GM21390 (cell line): ENCODE data around the gene TMEM245.
"Not testable (repeated sequence)": the region's sequence is repeated elsewhere in the genome, so short reads cannot be mapped to it uniquely, and the experiment has no call there.

Experiments used
- ATAC-seq: cut with Tn5 transposase; IDR thresholded peaks from one replicate; pipeline ENCODE4 v1.9.1; 2021; ENCODE audit not compliant: unreplicated experiment

The TMEM245 gene

DNA sequence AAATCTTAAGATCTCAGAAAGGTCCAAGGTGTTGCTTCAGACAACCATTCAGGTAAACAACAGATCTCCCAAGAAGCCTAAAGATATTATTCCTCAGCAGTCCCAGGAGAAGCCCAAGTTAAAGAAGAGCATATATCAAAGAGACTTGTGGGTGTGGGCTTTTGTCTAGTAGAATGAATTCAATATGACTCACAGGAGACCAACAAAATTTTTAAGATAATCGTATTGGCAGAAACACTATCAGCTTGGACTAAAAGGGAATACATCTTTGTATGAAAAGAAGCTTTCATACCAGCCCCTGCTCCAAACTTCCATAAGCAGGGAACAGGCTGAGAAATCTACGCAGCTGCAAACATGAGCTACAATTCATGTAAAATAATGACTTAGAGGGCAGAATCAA lies 116.6 kb downstream of the TMEM245 start:
- no peak for ATAC-seq

DNA sequence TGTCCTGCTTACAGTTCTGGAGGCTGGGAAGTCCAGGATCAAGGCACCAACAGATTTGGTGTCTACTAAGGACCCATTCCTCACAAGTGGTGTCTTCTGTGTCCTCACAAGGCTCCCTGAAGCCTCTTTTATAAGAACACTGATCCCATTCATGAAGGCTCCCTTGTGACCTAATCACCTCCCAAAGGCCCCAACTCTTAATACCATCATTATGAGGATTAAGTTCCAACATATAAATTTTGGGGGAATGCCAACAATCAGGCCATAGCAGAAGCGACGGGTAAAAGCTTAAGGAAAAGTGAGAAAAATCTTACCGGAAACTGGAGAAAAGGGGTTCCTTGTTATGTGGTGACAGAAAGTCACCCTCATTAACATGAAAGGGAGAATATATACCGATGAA lies 117.6 kb downstream of the TMEM245 start:
- no peak for ATAC-seq

DNA sequence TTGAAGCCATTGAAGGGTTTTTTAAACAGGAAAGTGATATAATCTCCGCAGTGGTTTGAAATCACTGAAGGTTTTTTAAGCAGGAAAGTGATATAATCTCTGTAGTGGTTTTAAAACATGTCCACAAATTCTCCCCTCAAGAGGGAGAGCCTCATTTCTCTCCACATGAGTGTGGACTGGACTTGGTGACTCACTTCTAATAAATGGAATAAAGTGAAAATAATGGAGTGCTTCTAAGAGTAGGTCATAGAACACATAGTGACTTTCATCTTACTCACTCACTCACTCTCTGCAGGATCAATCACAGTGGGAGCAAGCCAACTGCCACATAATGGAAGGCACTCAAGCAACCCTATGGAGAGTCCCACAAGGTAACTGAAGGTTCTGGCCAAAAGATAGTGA lies 118.5 kb downstream of the TMEM245 start:
- ATAC-seq, result no peak

DNA sequence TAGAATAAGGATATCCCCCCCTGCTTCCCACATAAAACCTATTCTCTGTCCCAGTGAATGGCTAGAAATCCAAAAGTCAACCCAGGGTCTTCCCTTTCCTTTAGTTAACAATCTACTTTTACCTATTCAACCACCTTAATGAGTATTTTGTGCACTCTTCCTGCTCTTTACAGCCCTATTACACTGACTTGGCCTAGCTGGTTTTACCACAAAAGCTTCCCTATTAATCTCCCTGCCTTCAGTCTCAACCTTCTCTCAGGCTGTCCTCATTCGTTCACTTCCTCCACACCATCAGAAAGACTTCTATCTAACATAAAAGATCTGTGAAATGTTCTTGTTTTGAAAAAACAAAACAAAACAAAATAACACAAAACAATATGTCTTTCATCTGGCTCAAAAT lies 122.6 kb downstream of the TMEM245 start:
- no peak for ATAC-seq

DNA sequence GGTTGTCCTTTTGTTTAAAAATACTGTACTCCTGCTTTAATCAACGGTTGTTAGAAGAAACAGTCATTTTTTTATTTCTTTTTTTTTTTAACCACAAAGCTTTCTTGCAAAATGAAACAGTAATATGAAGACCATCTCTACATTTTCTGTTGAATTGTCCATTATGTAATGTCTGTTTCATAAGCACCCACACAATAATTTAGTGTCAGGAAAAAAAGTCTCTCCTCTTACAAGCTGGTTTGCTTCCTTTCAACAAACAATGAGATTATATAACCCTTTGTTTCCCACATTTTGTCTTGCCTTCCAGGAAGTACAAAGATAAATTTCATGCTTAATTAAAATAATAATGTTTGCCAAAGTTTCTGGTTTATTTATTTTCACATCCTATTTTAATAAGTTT lies 123.1 kb downstream of the TMEM245 start:
- no peak for ATAC-seq

DNA sequence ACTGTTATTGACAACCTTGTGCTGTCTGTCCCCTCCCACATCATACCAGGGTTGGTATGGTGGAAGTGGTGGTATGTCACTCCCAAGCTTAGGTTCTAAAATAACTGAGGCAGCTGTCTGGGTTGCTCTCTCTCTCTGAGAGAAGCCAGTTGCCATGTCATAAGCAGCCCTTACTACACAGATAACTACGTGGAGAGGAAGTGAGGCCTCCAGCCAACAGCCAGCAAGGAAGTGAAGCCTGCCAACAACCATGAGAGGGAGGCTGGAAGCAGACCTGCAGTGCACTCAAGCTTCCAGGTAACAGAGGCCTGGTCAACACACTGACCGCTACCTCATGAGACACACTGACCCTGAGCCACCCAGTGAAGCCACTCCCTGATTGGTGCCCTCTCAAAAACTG lies 125.1 kb downstream of the TMEM245 start:
- peak; percentile 95 for ATAC-seq

DNA sequence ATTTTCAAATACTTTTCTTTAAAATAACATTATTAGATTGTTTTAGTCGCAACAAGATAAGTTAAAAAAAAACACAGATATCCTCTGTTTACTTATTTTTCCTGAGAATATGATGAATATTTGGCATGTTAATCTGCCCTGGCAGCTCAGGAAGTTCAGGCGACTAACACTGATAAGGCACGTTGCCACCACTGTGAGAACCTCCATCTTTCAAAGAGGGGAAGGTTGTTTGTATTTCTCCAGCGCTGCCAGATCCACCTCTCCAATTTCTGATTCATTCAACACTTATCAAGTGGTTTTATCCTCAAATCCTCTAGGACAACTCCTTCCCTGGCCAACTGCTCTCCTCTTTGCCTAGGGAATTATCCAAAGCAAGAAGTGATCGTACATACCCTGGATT lies 128.3 kb downstream of the TMEM245 start:
- ATAC-seq, result no peak

DNA sequence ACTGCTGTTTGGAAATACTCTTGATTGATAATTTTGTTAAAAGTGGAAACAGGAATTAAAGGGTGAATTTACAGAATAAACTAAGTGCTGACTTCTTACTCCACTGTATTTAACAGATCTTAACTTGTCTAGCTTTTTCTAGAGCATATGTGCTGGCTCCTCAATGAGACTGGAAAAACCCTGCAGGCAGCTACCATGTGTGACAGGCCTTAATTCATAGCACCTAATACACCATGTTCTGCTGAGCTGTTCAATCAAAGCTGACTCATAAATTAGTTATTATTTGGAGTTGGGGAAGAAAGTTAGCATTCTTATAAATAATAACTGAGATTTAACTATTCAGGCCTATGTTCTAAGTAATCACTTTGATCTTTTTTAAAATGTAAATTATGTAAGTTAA lies 135.9 kb downstream of the TMEM245 start:
- no peak for ATAC-seq

DNA sequence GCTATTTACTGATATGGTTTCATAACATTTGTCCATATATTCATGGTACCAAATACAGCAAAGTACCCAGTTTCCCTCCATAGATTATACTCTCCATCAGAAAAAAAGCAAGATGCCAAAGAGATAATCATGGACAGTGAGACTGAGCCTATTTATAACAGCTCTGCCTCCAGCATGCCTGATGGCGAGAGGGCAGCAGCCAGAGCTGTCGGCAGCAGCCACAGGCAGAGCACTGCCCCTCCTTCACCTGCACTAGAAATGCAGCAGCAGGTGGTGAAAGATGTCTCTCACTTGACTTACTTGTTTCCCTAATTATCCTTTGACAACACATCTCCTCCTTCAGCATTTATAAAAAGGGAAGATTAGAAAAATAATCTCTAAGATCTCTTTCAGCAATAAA lies 138.9 kb downstream of the TMEM245 start:
- no peak for ATAC-seq

DNA sequence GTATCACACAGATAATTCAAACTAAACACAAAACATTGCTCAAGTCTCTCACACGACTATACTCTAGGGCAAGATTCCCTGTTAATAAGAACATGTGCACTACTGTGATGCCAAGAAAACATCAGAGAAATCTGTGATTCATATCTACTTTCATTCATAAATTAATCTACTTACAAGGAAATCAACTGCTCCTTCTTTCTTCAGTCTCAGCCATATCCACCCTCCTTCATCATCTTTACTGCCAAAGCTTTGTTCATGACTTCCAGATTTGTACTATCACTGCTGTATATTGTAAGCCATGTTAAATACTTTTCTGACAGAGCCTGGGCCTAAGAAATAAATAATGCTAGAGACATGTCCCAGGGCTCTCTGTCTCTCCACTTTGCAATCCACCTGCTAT lies 141.5 kb downstream of the TMEM245 start:
- ATAC-seq, result no peak

DNA sequence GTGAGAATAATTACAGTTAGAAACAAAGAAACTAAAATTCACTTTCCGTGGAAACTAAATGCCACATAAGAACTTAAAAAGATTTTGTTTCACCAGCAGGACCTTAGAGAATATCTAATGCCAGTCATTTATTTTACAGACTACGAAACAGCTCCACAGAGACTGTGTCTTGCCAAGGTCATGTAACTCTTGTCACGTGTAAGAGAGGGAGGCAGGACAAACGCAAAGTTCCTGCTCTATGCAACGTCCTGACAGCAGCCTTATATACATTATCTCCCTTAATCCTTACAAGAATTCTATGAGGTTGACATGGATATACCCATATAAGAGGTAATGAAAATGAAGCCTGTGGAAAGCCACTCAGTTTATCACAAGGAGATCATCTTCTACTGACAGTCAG lies 145.9 kb downstream of the TMEM245 start:
- no peak for ATAC-seq

DNA sequence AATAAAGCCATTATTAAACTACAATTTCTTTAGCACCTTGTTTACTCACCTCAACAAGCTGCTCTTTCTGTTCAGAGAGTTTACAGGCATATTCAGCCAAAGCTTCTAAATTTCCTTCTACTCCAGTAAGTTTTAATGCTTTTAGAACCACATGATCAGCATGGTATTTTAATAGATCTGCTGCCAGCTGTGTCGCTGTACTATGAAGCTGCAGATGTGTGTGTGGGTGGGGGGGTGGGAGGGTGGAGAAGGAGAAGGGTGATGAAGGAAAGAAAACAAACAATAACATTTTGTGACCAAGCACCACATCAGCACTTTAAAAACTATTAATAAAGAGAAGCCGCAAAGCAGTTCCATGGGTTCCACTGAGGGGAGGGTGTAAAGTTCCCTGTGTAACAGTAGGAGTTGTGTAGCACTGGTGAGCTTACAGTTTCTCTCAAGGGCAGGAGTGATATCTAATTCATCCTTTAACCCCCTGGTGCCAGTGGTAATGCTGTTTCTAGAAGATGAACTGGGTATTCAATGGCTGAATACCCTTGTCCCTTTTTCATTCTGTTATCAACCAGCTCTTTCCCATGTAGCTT lies 147.0 kb downstream of the TMEM245 start:
- no peak for ATAC-seq

DNA sequence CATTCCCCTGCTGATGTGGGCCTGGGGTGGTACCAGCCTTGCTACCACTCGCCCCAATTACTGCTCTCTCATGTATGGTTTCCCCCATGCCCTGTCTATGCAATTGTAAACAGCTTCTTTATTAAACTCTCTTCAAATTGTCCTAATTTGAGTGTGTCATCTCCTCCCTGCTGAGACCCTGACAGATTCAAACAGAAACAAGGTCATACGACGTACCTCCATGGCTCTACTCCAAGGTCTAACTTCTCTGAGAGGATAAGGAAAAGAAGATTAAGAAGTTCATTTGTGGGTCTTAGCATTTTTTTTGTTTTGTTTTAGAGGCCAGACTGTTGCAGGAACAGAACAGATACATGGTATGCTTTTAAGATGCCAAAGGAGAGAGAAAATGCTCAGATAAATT lies 147.6 kb downstream of the TMEM245 start:
- ATAC-seq, result no peak

DNA sequence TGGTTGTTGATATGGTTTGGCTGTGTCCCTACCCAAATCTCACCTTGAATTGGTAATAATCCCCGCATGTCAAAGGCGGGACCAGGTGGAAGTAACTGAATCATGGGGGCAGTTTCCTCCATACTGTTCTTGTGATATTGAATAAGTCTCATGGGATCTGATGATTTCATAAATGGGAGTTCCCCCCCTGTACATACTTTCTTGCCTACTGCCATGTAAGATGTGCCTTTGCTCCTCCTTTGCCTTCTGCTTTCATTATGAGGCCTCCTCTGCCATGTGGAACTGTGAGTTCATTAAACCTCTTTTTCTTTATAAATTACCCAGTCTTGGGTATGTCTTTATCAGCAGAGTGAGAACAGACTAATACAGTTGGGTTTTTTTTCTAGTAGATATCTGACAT lies 148.4 kb downstream of the TMEM245 start:
- not testable (repeated sequence) for ATAC-seq

DNA sequence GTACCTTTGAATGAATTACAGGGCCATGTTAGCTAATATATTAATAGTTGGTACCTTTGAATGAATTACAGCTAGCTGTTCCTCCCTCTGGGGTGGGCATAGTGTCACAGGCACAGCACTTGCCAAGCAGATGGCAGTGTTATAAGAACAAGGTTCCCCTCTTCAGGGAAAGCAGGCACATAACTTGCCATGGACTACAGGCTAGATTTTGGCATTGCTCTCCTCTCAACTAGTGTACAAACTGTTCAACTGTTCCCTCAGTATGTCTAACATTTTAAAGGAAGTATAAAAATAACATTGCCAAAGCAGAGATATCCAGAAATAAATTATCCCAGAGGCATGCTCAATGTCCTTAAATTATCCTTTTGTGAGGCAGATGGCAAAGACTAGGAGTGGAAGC lies 151.8 kb downstream of the TMEM245 start:
- ATAC-seq, result no peak
